Cardiac muscle cell (in vitro differentiated cells and primary cell): ENCODE results near the gene CA5A. TPM values are rescaled to one million over a fixed set of nuclear protein-coding genes. Genes with fewer than 3 reads are reported as not detected.
A peak's percentile ranks its signal among the peaks of the same experiment; 100 is the strongest.
"Not testable (repeated sequence)": the region's sequence is repeated elsewhere in the genome, so short reads cannot be mapped to it uniquely, and the experiment has no call there.

Experiments
- DNase-seq, 2 donors: peaks; one replicate each; pipeline versions ENCODE4 v3.0.0 to v3.0.0-alpha.2; 2010 to 2017; ENCODE audit warnings: low read depth in 1 of 2, low spot score in 1 of 2
- H3K27ac ChIP-seq: fragments of 200-600 bp; sonication (generic); 2 replicates; pipeline ENCODE4 v1.5.1; 2016
- H3K27me3 ChIP-seq: fragments of 200-600 bp; sonication (generic); 2 replicates; pipeline ENCODE4 v1.6.0; 2016; ENCODE audit warnings: control low read depth
- H3K36me3 ChIP-seq: fragments of 200-600 bp; sonication (generic); 2 replicates; pipeline ENCODE4 v1.5.1; 2016; ENCODE audit warnings: control low read depth
- H3K4me1 ChIP-seq: fragments of 200-600 bp; sonication (generic); 2 replicates; pipeline ENCODE4 v1.8.1; 2017; ENCODE audit warnings: low read depth, mild to moderate bottlenecking, mixed run types
- H3K4me3 ChIP-seq: fragments of 200-600 bp; sonication (generic); 2 replicates; pipeline ENCODE4 v1.5.1; 2016; ENCODE audit warnings: mild to moderate bottlenecking
- H3K9me3 ChIP-seq: fragments of 200-600 bp; sonication (generic); 2 replicates; pipeline ENCODE4 v1.5.1; 2017; ENCODE audit warnings: low read depth, mild to moderate bottlenecking, control low read depth
- CTCF ChIP-seq: IDR thresholded peaks from 2 replicates; pipeline ENCODE4 v1.5.1; 2012; ENCODE audit warnings: low read depth, mild to moderate bottlenecking, low read length
- polyA plus RNA-seq: library from polyadenylated mRNA; unstranded; fragments of >200 nt; fragmentation: Nextera tagmentation; extraction: Ambion mirVana; gene quantifications from 2 replicates; pipeline ENCODE4 v1.2.1, GENCODE V29; 2016
- total RNA-seq: library from RNA; depleted of rRNA; stranded (reverse); fragments of >200 nt; gene quantifications from 2 replicates; pipeline ENCODE4 v1.2.3, GENCODE V29; 2016

CA5A gene
- total and polyA plus RNA-seq, 2 experiments from 2014 or later = not detected

DNA sequence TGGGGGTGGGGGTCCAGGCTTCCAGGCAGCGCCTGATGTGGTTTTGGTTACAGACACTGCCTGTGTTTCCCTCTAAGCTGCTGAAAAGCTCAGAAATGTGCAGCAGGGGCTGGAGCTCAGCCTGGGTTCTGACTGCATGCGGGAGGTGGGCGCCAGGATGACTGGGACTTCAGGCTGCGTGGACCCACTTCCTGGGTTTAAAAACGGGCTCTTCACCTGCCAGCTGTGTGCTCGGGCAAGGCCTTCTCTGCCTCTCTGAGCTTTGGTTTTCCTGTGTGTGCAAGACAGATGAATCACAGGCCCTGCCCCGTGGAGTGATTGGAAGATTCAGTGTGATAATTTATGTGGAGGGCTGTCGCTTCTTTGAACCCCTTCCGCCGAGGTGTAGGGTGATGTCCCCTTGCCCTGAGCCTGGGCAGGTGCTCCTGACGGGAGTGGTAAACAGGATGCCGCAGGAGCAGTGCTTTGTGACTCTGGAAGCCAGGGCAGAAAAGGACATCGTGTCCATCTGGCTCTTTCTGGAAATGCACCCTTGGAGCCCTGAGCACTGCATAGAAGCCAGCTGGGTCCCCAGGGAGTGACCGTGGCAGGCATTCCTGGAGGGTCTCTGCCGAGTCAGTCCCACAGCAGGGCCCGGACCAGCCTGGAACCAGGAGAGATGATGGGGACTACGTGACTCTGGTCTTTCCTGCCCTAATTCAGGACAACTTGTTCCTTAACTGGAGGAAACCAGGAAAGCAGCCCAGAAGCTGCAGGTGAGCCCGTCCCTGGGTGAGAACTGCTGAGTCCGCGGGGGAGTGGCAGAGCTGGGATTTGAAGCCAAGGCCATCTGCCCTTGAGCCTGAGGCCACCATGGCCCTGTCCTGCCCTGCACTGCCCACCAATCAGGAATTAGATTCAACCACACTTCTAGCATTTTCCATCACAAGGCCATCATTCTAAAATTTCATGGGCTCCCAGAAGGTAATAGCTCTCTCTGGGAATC lies 38.5 kb downstream of the CA5A start:
- no peak for DNase-seq
- no peaks in the 10 kb centered on the region for H3K9me3 ChIP-seq
- H3K27ac ChIP-seq = no peak overlapping the region
- H3K27me3 ChIP-seq = no peaks in the 10 kb centered on the region
- no peak overlapping the region for H3K4me3 ChIP-seq
- H3K36me3 ChIP-seq = no peaks in the 10 kb centered on the region
- TF ChIP-seq CTCF = no peak
- H3K4me1 ChIP-seq = no peaks in the 10 kb centered on the region

- not testable (repeated sequence) for DNase-seq, H3K36me3 ChIP-seq, H3K4me3 ChIP-seq, H3K27ac ChIP-seq, H3K4me1 ChIP-seq, H3K27me3 ChIP-seq, H3K9me3 ChIP-seq
Measured at GRCh38 chr16:87896924-87897520, 39.3 kb downstream of the CA5A start.

GRCh38 chr16:87896176-87896890 lies 40.0 kb downstream of the CA5A start:
- not testable (repeated sequence) for H3K36me3 ChIP-seq, H3K27ac ChIP-seq, DNase-seq, H3K4me1 ChIP-seq, H3K9me3 ChIP-seq, H3K27me3 ChIP-seq, H3K4me3 ChIP-seq

GRCh38 chr16:87895641-87896141 lies 40.6 kb downstream of the CA5A start:
- H3K9me3 ChIP-seq = no peaks in the 10 kb centered on the region
- no peaks in the 10 kb centered on the region for H3K27me3 ChIP-seq
- no peak for TF ChIP-seq CTCF
- H3K4me3 ChIP-seq = no peak overlapping the region
- no peaks in the 10 kb centered on the region for H3K4me1 ChIP-seq
- H3K27ac ChIP-seq = no peak overlapping the region
- H3K36me3 ChIP-seq = no peaks in the 10 kb centered on the region
- DNase-seq = peak in 1 of 2 donors; percentile 17

GRCh38 chr16:87894005-87894404 lies 42.3 kb downstream of the CA5A start:
- not testable (repeated sequence) for H3K27me3 ChIP-seq, H3K9me3 ChIP-seq, H3K36me3 ChIP-seq, H3K27ac ChIP-seq, DNase-seq, H3K4me1 ChIP-seq, H3K4me3 ChIP-seq

DNA sequence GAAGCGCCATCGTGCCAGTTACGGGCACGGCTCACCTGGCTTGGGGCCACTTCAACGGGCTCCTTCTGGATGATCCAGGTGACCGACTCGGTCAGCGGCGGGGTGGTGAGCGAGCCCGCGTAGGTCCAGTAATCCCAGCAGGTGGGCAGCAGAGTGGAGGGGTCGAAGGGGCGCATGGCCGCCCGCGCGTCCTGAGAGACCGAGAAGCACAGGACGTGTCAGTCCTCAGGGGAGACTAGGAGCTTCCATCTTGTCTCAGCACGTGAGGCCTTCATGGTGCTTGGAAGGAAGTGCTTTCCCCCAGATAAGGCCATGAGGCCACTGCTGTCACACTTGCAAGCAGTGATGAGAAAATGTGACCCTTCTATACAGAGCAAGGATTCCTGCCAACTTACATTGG lies 44.6 kb downstream of the CA5A start:
- Histone ChIP-seq H3K9me3 (no peaks in the 10 kb centered on the region), H3K27ac (no peak overlapping the region), H3K4me3 (no peak overlapping the region), H3K27me3 (no peaks in the 10 kb centered on the region), H3K4me1 (no peaks in the 10 kb centered on the region), H3K36me3 (no peaks in the 10 kb centered on the region)
- DNase-seq = no peak
- no peak for TF ChIP-seq CTCF

- DNase-seq, H3K27ac ChIP-seq, H3K4me3 ChIP-seq, H3K4me1 ChIP-seq, H3K36me3 ChIP-seq, H3K27me3 ChIP-seq, H3K9me3 ChIP-seq: not testable (repeated sequence)
Measured at GRCh38 chr16:87889762-87890161, 46.6 kb downstream of the CA5A start.

DNA sequence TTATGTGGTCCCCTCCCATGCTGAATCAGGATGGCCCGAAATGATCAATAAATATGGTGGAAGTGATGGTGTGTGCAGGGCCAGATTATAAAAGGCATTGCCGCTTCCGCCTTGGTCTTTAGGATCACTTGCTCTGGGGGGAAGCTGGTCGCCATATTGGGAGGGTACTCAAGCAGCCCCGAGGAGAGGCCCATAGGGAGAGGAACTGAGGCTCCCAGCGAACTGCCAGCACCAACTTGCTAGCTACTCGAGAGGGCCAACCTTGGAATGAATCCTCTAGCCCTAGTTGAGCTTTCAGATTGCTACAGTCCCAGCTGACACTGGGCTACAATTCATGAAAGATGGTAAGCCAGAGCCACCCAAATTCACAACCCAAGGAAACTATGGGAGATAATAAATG lies 48.0 kb downstream of the CA5A start:
- not testable (repeated sequence) for H3K27me3 ChIP-seq, H3K27ac ChIP-seq, H3K36me3 ChIP-seq, DNase-seq, H3K4me1 ChIP-seq, H3K9me3 ChIP-seq, H3K4me3 ChIP-seq

DNA sequence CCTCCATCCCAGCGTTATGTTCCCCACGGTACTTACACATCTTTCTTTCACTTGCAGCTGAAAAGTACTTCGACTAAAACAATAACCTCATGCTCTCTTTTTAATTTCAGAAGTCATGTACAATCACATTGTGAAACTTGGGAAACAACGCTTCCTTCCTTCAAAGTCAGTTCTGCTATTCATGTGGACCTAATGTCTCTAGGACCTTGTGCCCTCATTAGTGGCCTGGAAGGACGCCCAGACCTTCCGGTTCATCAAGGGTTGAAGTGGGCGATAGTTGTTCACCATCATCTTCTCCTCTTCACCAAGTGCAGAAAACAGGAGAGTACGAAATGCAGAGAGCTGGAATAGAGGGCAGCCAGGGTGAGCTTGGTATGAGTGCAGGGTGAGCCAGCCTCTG lies 48.4 kb downstream of the CA5A start:
- H3K27me3 ChIP-seq, H3K9me3 ChIP-seq, H3K4me1 ChIP-seq, H3K36me3 ChIP-seq, DNase-seq, H3K27ac ChIP-seq, H3K4me3 ChIP-seq: not testable (repeated sequence)

DNA sequence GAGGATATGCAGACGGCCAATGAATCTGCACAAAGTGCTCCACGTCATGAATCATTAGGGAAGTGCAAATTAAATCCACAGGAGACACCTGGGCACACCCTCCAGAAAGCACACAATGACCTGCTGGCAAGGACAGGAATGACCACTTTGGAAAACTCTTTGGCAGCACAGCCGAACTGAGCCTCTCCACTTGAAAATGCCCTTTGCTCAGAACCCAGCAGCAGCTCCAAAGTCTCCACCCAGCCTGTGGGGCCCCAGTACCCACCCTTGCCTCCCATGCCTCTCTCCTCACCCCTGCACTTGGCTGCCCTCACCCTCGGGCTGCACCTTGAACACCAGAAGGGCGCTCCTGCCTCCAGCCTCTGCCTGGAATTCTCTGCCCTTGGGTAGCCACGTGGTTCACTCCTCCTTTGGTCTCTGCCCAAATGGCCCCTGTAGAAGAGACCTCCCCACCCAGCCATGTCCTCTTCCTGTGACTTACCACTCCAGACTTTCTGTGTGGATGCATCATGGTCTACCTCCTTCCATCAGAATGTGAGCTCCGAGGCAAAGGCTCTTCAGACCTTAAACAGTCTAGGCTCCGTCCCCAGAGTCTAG lies 50.9 kb downstream of the CA5A start:
- H3K9me3 ChIP-seq, H3K27ac ChIP-seq, H3K4me1 ChIP-seq, H3K4me3 ChIP-seq, H3K27me3 ChIP-seq, H3K36me3 ChIP-seq, DNase-seq: not testable (repeated sequence)
